ENCODE results near the gene CPXM1.

- TF ChIP-seq CTCF (IDR thresholded peaks at IDR 0.05) (no peak), POLR2A (IDR thresholded peaks at IDR 0.05) (no peak)
Measured at GRCh38 chr20:2799688-2800520, 523 bp downstream of the CPXM1 start.
